PC-9 (cell line): Measurements from ENCODE around the gene SUGCT.

ENCODE experiments used
- CTCF ChIP-seq: fragments of 200-600 bp; sonication (generic); conservative IDR thresholded peaks from 2 replicates; pipeline ENCODE4 v1.6.1; 2017; ENCODE audit warnings: mixed run types, antibody characterized with exemption, mild to moderate bottlenecking, moderate library complexity
- EZH2 ChIP-seq: fragments of 200-600 bp; sonication (generic); IDR thresholded peaks from 2 replicates; pipeline ENCODE4 v1.8.0; 2017; ENCODE audit warnings: antibody characterized with exemption, low read depth

- no peak for TF ChIP-seq CTCF
- no peak for TF ChIP-seq EZH2
Measured at GRCh38 chr7:40753455-40753854, 618.6 kb downstream of the SUGCT start.
